NCI-H524 treated with DMSO at 0.1 percent for 48 hours (cell line): ENCODE data around the gene NAA35.
"Not testable (repeated sequence)": the region's sequence is repeated elsewhere in the genome, so short reads cannot be mapped to it uniquely, and the experiment has no call there.

Source experiments
- DNase-seq: peaks from one replicate; lab custom pipeline; 2025; lab: John Stamatoyannopoulos, UW

Gene NAA35

GRCh38 chr9:85940832-85941621, at the start of gene NAA35:
NAA35 (plus strand) TSS chr9:85941146; CDS start chr9:85942160, 1,014 bp downstream.
- DNase-seq = peak; percentile 64

DNA sequence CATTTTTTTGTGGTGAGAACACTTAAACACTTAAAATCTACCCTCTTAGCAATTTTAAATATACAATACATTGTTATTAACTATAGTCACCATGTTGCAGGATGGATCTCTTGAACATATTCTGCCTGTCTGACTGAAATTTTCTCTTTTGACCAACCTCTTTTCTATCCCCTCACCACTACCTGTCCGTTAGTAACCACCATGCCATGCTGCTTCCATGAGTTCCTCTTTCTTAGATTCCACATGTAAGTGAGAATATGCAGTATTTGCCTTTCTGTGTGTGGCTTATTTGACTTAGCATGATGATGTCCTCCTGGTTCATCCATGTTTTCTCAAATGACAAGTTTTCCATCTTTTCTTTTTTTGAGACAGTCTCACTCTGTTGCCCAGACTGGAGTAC, 48.5 kb upstream of the NAA35 start:
- DNase-seq = no peak

DNA sequence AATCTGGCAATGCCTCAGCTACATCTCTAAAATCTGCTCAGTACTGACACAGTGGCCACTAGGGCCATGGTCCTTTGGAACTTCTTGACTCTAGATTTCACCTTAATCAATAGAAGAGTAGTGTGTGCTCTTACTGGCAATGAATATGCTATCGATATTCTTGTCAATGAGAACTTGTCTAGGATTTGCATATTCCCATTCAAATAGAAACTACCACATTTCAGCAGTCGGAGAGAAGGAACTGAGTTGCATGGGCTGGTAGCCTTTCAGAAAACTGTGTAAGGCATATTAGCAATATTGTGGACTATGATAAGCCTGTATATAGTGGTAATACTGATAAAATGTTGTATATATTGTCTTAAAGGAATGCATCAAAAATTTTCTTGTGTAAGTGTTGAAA, 45.3 kb upstream of the NAA35 start:
- DNase-seq = no peak

DNA sequence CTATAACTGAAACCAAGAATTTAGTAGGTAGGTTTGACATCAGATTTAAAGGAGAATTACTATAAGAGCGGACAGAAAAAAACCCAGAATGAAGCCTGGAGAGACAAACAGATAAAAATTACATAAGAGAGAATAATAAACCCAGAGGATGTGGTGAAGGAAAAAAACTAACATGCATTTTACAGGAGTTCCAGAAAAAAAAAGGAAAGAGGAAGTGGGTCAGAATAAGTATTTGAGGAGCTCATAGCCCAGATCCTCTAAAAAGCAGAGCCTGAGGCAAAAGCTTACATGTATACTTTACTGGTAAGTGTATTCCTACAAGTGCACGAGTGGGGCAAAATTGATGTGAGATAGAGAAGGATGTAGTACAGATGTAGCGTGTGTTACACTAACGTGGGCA, 43.1 kb upstream of the NAA35 start:
- DNase-seq = no peak

GRCh38 chr9:85898332-85898731, 42.6 kb upstream of the NAA35 start:
- no peak for DNase-seq

- no peak for DNase-seq
Observed at GRCh38 chr9:85899388-85899787, 41.6 kb upstream of the NAA35 start.

GRCh38 chr9:85900504-85901201, 40.3 kb upstream of the NAA35 start:
- DNase-seq = no peak

DNA sequence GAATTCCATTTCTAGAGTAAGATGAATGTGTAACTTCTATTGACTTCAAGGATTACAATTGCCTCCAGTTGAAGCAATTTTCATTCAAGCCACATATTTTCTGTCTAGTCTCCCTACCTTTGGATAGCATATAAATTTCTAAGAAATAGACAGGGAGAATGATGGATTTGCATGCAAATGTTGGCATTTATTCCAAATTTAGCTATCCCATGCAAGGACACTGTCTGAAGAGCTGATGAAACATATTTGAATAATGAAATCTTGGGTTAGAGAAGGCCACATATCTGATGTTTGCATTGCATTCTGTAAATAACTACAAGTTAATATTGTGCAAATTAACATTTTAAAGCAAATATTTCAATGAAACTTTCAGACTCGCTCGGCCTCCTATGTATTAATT, 36.0 kb upstream of the NAA35 start:
- DNase-seq = no peak

DNA sequence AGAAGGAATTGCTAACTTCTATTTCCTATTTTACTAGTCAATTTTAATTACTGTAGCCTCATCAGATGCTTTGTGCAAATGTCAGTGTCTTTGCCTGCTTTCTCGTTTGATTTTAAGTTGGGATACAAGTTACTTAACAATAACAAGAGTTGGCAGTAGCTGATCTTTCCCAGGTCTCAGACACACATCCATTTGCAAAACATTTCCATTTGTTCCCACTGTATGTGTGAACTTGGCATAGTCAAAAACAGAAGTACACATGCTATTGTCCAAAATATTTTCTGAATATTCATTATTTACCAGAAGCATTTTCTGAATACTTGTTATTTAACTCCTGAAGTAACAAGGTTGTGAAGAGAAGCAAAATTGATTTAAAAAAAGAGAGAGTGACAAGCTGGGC, 35.0 kb upstream of the NAA35 start:
- DNase-seq = no peak

GRCh38 chr9:85909390-85909789, 31.6 kb upstream of the NAA35 start:
- no peak for DNase-seq

- DNase-seq = no peak
Observed at GRCh38 chr9:85914108-85914507, 26.8 kb upstream of the NAA35 start.

DNA sequence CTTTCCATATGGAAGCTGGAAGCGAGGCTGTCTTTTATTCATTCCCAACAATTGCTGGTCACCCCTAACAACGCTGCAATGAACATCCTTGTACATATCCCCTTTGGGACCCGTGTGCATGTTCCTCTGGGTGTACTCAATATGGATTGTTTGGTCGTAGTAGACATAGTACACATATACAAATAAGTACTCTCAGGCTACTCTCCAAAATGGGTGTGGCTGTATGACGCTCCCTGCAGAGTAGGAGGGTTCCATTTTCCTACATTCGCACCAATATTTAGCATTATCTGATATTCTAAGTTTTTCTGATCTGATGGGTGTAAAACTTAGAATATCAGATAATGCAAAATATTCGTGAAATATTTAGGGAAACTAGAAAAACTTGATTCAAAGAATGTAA, 23.2 kb upstream of the NAA35 start:
- DNase-seq = no peak

DNA sequence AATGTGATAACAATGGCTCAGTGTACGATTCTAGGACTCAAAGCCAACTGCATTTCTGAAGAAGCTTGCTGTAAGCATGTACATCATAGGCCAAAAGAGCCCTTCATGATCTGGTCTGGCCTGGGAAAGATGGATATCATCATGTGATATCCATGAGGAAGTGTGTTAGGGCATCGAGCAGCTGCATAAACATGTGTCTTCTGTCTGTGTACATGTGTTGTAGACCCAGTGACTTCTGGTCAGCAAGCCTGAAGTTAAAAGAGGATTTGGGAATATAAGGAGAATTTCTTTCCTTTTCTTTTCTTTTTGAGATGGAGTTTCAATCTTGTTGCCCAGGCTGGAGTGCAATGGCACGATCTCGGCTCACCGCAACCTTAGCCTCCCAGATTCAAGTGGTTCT, 15.5 kb upstream of the NAA35 start:
- no peak for DNase-seq

DNA sequence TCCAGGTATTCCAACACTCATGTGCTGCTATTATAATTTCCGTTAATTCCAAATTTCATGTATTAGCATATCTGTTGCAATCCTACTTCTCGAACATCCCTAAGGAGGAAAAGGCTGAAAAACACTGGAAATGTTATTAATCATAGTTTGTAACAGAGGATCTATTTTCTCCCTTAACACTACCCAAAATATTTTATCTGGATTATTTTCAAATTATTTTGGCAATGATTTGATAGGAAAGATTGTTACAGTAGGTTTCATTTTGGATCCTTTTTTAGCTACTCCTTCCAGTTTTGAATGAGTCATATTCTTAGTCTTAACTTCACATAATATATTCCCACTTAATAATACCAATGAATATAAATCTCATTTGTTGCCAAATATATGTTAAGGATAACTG, 13.9 kb upstream of the NAA35 start:
- DNase-seq = no peak

DNA sequence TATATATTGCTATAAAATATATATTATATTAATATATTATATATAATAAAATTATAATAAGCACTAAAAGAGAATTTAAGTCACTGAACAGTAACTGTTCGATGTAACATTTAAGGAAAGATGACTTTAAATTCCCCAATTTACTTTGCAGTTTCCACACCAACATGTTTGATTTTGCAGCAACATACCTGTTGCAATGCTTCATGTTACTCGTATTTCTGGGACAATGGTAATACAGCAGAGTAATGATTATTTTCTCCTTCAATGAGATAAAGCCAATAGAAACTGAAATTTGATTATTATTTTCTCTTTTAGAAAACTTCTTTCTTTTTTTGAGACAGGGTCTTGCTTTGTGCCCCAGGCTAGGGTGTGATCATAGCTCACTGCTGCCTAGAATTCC, 9.5 kb upstream of the NAA35 start:
- DNase-seq = no peak

- not testable (repeated sequence) for DNase-seq
Observed at GRCh38 chr9:85935950-85936349, 5.0 kb upstream of the NAA35 start.

DNA sequence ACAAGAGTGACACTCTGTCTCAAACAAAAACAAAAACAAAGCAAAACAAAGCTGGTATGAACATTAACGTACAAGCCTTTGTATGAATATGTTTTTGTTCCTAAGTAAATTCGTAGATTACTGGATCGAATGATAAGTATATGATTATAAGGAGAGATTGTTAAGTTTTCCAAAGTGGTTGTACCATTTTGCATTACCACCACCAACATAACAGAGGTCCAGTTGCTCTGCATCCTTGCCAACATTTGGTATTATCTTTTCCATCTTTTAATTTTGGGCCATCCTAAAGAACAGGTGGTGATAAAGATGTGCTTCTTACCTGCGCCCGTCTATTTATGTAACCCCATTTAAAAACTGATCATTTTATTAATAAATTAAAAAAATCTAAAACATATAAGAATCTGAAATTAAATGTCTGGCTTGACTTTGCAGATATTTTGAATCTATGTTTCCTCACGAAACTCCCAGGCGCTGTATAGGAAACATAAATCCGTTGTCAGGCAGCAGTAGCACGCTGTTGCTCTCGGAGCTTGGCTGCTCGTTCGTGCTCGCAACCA, 593 bp upstream of the NAA35 start:
- DNase-seq = no peak

DNA sequence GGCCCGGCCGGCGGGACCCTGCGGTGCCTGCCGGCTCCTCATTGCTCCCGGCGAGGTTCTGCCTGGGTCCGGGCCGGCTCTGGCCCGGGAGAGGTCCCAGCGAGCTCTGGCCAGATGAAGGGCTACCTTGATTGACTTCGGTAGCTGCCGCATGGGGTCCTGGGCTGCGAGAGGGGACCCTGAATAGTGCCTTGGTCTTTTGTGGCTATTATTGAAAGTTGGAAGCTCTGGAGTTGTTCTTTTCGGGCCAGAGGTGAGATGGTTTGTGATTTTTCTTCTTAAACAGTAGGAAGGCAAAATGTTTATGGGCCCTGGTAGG, 635 bp downstream of the NAA35 start:
- DNase-seq = no peak

DNA sequence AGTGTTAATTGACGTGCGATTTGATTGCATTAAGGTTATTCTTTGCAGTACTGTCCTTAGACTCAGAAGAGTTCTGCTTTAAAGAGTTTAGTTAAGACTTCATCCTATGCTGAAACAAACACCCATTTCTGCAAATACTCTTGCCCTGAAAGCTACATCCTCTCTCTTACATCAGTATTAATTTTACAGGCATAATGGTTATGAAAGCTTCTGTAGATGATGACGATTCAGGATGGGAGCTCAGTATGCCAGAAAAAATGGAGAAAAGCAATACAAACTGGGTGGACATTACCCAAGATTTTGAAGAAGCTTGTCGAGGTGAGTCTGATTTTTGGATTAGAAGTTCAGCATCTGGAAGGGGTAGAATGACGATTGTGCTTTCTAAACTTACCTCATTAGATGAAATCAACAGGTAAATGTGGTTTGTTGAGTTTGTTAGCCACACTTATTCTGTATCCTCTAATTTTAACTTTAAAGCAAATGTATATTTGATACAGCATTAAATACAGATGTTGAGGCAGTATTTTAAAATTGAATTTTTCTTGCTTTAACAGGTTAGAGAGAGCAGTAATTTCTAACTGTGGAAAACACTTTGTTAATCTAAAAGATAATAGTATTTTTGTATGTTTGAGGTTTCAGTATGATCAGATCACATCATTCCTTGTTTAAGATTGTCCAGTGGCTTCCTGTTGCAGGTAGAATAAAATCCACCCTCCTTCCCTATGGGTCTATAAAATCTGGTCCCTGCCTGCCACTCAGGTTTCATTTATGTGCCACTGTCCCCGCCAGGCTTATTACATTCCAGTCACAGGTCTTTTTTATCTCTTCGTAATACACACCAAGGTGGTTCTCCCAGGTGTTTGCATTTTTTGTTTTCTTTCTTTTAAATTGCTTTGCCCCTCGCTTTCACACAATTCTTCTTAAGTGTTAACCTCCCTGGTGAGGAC, 1.3 kb downstream of the NAA35 start:
- no peak for DNase-seq

- no peak for DNase-seq
Observed at GRCh38 chr9:85942913-85943709, 2.2 kb downstream of the NAA35 start.

- no peak for DNase-seq
Observed at GRCh38 chr9:85943757-85944430, 2.9 kb downstream of the NAA35 start.
